HG03378 (cell line): ENCODE measurements around the gene PPARG.
"Not testable (repeated sequence)": the region's sequence is repeated elsewhere in the genome, so short reads cannot be mapped to it uniquely, and the experiment has no call there.

Experiments
- ATAC-seq: cut with Tn5 transposase; IDR thresholded peaks from one replicate; pipeline ENCODE4 v1.9.1; 2021; ENCODE audit warnings: mild to moderate bottlenecking, moderate library complexity; ENCODE audit not compliant: unreplicated experiment

The PPARG gene

GRCh38 chr3:12437221-12437605 lies 148.3 kb downstream of the PPARG start:
- ATAC-seq = no peak

GRCh38 chr3:12437861-12438260 lies 149.0 kb downstream of the PPARG start:
- no peak for ATAC-seq

DNA sequence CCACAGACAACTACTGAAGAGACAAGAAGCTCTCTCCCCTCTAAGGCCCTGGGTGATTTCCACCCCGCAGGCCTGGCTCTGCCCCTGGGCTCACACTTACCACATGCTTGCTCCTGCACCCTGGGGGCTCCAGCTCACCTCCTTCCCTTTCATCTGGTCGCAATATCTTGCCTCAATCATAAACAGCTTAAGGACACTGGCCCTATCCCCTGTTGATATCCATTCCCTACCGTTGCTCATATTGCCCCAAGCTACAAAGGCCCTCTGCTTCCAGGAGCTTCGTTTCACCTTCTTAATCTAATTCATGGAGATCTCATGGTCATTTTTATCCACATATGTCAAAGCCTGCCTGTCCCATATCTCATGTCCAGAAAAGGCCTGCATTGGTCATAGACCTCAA lies 149.4 kb downstream of the PPARG start:
- no peak for ATAC-seq

DNA sequence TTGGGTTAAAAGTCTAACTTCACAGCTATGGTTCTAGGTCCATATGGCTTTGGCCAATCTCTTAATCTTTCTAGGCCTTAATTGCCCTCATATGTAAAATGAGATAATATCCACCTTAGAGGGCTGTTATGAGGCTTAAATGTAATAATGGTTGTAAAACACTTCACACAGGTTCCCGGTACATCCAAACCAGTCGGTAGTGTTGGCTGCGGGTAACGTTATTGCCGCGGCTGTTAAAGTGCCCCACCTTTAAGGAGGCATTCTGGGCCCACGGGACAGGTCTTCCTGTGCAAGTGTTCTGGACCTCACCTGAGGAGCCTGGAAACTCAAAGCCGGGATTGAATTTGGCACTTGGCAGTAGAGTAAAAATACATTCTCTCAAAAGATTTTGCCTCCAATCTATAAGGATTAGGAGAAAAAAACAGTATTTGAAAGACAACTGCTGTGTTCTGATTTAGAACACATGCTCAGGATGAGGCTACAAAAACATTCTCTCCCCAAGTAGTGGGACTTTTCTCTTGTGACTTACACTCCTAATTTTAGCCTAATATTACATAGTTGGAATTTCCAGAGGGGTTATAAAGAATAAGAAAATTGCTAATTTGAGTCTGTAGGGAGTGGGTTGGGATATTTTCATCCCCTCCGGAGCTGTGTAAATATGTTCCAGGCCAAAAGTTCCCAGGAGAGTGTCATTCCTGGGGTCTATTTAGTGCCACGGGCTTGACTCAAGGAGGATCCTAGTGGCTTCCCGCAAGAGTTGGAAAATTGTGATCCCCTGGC lies 150.5 kb downstream of the PPARG start:
- ATAC-seq = no peak

DNA sequence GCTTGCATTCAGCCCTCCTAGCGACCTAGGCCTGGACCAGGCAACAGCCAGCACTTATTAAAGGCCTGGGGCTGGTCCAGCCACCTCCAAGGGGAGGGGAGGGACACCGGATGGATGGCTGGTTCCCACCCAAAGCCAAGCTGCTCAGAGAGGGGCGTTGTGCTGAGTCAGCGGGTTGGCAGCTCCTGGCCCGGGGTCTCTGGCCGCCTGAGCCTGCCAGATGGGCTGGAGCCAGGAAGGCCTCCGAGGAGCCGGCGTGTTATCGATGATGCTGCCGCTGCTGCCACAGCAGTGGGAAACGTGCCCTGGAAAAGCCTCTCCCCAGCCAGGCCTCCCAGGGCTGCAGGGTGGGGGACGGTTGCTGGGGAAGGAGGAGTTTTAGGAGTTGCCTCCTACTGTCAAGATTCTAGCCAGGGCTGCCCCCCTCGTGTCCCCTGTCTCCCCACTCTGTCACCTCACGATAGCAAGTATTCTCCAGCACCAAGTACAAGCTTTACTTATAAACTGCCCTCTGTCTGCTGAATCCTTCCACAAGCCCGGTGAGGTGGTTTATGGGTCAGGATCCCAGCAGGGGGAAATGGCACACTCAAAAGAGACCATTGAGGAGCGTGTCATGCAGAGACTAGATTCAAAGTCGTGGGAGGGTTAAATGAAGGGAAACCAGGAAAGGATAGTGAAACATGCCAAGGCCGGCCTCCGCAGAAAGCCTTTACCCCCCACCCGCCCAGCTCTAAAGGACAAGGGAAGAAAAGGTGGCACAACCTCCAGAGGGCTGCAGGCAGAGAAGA lies 152.3 kb downstream of the PPARG start:
- ATAC-seq = no peak

DNA sequence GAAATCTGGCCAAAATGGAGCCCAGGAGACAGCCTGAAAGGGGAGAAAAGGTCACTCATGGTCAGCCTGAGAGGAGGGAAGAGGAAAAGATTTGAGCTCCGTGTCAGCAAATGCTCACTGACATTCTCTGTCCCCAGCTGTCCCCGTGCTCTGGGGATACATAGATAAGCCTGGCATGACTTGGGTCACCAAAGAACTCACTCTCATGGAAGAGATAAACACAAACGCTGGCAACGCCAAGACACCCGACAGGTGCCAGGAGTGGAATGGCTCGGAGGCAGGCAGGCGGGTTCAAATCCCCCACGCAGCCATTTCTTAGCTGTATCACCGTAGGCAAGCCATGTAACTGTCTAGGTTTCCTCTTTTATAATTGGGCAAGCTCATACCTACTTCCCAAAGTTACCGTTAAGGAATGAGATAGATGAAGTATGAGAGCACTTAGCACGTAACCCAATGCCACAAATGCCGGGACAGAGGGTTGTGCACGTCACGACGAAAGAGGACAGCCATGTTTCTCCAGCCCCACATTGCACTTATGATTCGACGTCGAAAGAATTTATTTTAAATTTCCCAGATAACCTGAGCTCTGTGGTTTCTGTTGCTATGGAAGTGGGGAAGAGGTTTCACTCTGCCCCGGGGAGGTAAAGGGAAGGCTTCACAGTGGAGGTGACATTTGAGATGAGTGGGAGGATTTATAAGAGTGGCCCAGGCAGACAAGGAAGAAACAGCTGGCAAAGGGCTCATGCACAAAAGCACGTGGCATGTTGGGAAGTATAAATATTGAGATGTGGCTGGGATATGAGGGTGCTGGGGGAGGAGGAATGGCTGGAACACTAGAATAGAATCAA lies 154.0 kb downstream of the PPARG start:
- no peak for ATAC-seq

GRCh38 chr3:12443781-12444522 lies 155.1 kb downstream of the PPARG start:
- ATAC-seq = no peak

DNA sequence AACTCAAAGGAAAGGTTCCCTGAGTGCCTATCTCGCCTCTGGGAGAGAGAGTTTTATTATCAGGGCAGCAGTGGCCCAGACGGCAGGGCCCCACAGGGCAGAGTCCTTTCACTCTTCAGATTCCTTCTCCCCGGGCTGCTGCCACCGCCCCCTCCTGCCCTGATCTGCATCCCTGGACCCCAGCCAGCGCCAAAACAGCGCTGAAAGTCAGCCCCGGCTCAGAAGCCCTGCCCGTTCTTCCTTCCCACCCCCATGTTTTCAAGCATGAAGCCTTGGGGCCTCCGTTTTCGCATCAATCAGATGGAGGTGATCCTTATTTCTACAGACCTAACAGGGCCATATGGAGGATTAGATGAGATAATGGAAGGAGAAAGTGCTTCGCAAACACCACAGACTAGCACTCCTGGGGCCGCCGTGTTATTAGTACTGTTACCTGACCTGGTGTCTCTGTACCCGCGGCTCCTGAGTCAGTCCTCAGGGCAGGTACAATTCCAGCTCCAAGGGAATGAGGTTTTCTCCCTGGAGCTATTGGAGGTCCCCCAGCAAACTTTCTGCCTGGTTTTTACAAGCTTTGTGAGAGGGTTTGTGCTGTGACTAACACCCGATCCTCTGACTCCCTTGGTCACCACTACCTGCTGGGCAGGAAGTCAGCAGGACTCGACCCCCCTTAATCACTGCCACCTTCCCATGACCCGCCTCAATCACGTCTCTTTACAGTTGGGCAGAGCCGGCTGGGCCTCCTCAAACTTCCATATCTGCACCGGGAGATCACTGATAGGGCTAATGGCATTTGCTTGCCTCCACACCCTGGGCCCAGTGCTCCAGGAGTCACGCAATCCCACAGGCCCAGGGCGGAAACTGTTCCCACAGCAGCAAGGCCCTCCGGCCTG lies 156.0 kb downstream of the PPARG start:
- no peak for ATAC-seq

GRCh38 chr3:12445523-12446240 lies 156.8 kb downstream of the PPARG start:
- no peak for ATAC-seq

DNA sequence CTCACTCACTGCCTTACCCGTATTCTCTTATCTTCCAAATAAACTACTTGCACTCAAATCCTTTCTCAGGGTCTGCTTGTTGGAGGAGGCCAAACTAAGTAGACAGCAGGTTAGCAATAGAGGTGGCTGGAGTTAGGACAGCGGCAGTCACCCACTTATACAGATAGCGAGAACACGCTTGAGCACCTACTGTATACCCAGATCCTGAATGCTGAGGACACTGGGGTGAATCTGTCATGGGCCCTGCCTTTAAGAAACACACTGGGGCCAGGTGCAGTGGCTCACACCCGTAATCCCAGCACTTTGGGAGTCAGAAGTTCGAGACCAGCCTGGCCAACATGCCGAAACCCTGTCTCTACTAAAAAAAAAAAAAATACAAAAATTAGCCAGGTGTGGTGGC lies 157.4 kb downstream of the PPARG start:
- no peak for ATAC-seq

- ATAC-seq = no peak
Observed at GRCh38 chr3:12447075-12447474, 158.2 kb downstream of the PPARG start.

GRCh38 chr3:12448404-12449202 lies 159.7 kb downstream of the PPARG start:
- not testable (repeated sequence) for ATAC-seq

- no peak for ATAC-seq
Observed at GRCh38 chr3:12449889-12450682, 161.2 kb downstream of the PPARG start.

DNA sequence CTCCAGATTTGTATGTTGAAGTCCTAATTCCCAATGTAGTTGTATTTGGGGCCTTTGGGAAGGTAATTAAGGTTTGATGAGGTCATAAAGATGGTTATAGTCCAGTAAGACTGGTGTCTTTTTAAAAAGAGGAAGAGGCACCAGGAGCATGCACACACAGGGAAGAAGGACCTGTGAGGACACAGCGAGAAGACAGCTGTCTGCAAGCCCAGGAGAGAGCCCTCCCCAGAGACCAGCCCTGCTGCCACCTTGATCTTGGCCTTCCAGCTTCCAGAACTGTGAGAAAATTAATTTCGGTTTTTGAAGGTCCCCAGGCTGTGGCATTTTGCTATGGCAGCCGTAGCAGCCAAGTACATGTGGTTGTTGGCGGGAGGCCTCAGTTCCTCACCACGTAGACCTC lies 162.6 kb downstream of the PPARG start:
- no peak for ATAC-seq

DNA sequence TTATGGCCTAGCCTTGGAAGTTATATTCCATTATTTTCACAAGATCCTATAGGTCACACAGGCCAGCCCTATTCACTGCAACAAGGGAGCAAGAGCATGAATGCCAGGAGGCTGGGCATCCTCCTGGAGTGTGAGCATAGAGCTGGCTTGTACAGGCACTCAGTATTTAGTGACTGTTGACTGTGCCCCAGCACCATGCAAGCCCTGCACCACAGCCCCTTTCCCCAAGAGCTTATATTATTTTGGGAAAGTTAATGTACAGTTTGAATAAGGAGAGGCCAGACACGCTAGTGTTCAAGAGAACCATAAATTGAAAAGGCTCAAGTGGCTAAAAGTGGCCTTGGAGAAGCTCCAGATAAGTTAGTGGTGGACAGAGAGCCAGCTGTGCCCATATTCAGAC lies 163.1 kb downstream of the PPARG start:
- ATAC-seq = no peak

DNA sequence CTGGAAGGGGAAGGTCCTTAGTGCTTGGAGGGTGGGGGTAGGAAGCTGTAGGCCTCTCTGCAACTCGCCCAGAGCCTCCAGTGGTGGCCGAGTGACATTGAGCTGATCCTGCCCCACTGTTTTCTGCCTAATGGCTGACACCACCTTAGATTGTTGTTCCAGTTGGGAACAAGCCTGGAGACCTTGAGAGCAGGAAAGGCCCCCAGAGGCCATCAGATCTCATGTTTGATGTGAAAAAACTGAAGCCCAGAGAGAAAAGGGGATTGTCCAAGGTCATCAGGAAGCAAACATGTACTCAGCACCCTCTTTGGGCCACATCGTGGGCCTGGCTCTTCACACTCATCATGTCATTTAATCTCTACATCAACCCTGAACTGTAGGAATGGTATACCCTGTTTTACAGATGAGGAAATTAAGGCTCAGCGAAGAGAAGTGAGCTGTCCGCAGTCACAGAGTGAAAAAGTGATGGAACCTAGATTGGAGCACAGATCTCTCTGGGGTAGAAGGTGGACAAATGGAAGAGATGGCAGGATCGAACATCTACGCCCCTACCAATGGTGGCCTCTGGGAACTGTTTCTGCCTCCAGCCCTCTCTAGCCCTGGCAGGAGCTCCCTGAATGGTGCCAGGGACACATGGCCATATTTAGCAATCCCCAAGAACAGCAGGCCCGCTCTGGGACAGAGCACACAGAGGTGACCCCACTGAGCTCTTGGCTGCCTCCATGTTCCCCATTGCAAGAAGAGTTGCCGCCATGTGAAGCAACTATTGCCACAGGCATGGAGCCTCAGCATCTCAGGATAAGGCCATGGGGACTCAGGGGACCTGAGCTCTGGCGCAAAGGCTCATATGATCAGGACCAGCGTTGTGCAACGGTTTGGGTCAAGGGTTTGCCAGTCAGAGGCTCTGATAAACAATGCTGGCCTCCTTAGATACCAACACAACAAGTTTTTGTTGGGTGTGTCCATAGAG lies 163.8 kb downstream of the PPARG start:
- no peak for ATAC-seq
